Panc1 (cell line): Measurements from ENCODE around the gene CXCR1.

ENCODE experiments used
- REST ChIP-seq, 2 experiments: IDR thresholded peaks; 2 replicates each; pipeline ENCODE4 v1.6.1; 2011 to 2012; ENCODE audit warnings: low read depth in 2 of 2, control low read depth in 1 of 2, low read length in 1 of 2, mild to moderate bottlenecking in 1 of 2, moderate library complexity in 1 of 2; ENCODE audit not compliant: insufficient read depth in 1 of 2
- TF ChIP-seq, protein P1 (sequence below): fragments of 450-650 bp; IDR thresholded peaks from 2 replicates; pipeline ENCODE4 v1.5.1; 2017; ENCODE audit warnings: mild to moderate bottlenecking

- TF ChIP-seq, protein P1, sequence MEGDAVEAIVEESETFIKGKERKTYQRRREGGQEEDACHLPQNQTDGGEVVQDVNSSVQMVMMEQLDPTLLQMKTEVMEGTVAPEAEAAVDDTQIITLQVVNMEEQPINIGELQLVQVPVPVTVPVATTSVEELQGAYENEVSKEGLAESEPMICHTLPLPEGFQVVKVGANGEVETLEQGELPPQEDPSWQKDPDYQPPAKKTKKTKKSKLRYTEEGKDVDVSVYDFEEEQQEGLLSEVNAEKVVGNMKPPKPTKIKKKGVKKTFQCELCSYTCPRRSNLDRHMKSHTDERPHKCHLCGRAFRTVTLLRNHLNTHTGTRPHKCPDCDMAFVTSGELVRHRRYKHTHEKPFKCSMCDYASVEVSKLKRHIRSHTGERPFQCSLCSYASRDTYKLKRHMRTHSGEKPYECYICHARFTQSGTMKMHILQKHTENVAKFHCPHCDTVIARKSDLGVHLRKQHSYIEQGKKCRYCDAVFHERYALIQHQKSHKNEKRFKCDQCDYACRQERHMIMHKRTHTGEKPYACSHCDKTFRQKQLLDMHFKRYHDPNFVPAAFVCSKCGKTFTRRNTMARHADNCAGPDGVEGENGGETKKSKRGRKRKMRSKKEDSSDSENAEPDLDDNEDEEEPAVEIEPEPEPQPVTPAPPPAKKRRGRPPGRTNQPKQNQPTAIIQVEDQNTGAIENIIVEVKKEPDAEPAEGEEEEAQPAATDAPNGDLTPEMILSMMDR: no peak
- no peak for TF ChIP-seq REST (IDR thresholded peaks at IDR 0.05; ENCODE audit: insufficient read depth in 1 of 2, low read depth in 2 of 2, low read length in 1 of 2)
These were observed 6.1 kb upstream of the CXCR1 start for GRCh38 chr2:218172845-218173244.
